ENCODE data around the gene TYRO3. TPM values are rescaled to one million over a fixed set of nuclear protein-coding genes. Genes with fewer than 3 reads are reported as not detected.
A peak's percentile ranks its signal among the peaks of the same experiment; 100 is the strongest.

The TYRO3 gene
- total RNA-seq (2022) (118 and 120 TPM in 2 replicates), Bru-seq, nascent RNA (percentile 68 among the genes with signal in this experiment), BruChase-seq, experiment 1, labeled RNA remaining after a 2-hour chase (percentile 73 among the genes with signal in this experiment), BruChase-seq, experiment 2, labeled RNA remaining after a 6-hour chase (percentile 85 among the genes with signal in this experiment)
- long read RNA-seq, full-length matches to known transcripts = 81 of 123 reads
- long read RNA-seq, partial matches to known transcripts = 25 of 123 reads
- long read RNA-seq, other reads (novel, unspliced or antisense) = 17 of 123 reads

- CTCF ChIA-PET = interaction anchor here (1.1 to 2.2 kb wide), 2 partner anchors 10 to 102 kb away, joined by 3 to 10 read pairs; partner anchors contain the start of gene MGA
- peak; percentile 72 to 81 for DNase-seq
- no TSS peak for BruUV-seq (replicated peaks)
- POLR2A ChIA-PET = interaction anchor here (0.6 to 1.5 kb wide), 2 partner anchors 10 to 937 kb away, joined by 3 to 6 read pairs; partner anchors contain the start of gene SNAP23
- H3K36me3 ChIP-seq (ENCODE audit: control insufficient read depth, insufficient read depth, low read length) = peaks cover 3% of the 10 kb centered on the region
- Mint-ChIP-seq H3K36me3 (ENCODE audit: insufficient read depth, unreplicated experiment) (peaks cover 27% of the 10 kb centered on the region), H3K27me3 (ENCODE audit: insufficient read depth, unreplicated experiment) (no peaks in the 10 kb centered on the region), H3K4me1 (ENCODE audit: low read depth, unreplicated experiment) (peaks cover 35% of the 10 kb centered on the region), H3K27ac (ENCODE audit: unreplicated experiment) (peak within 1 kb of the TSS; percentile 91), H3K9me3 (ENCODE audit: unreplicated experiment) (no peaks in the 10 kb centered on the region), H3K4me3 (ENCODE audit: unreplicated experiment) (peak within 1 kb of the TSS; percentile 94)
- intact Hi-C loops (cut with micrococcal nuclease; ENCODE audit: unreplicated experiment) = loop anchor here (1.0 to 5.0 kb wide), 3 partner anchors 10 to 214 kb away; partner anchors contain the start of gene MAPKBP1
- TF ChIP-seq, protein P1, sequence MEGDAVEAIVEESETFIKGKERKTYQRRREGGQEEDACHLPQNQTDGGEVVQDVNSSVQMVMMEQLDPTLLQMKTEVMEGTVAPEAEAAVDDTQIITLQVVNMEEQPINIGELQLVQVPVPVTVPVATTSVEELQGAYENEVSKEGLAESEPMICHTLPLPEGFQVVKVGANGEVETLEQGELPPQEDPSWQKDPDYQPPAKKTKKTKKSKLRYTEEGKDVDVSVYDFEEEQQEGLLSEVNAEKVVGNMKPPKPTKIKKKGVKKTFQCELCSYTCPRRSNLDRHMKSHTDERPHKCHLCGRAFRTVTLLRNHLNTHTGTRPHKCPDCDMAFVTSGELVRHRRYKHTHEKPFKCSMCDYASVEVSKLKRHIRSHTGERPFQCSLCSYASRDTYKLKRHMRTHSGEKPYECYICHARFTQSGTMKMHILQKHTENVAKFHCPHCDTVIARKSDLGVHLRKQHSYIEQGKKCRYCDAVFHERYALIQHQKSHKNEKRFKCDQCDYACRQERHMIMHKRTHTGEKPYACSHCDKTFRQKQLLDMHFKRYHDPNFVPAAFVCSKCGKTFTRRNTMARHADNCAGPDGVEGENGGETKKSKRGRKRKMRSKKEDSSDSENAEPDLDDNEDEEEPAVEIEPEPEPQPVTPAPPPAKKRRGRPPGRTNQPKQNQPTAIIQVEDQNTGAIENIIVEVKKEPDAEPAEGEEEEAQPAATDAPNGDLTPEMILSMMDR (IDR thresholded peaks at IDR 0.05; ENCODE audit: insufficient read depth in 1 of 2, low read depth in 1 of 2, low read length in 1 of 2, severe bottlenecking in 1 of 2, unreplicated experiment in 1 of 2) = no peak
- no peaks in the 10 kb centered on the region for H3K9me3 ChIP-seq
- H3K27me3 ChIP-seq (replicated peaks; ENCODE audit: control insufficient read depth, insufficient read depth, low read length) = no peaks in the 10 kb centered on the region
- peak within 1 kb of the TSS; percentile 56 for H3K4me3 ChIP-seq (ENCODE audit: low read depth, low read length)
- H3K4me1 ChIP-seq = peaks cover 45% of the 10 kb centered on the region
Observed at GRCh38 chr15:41558400-41559238, at the start of gene TYRO3. Gene TYRO3 (plus strand): TSS chr15:41559212. CDS start chr15:41559258, 46 bp downstream.

- H3K27ac Mint-ChIP-seq (ENCODE audit: unreplicated experiment) = no peak overlapping the region
- Histone ChIP-seq H3K4me1 (peaks cover 4% of the 10 kb centered on the region; the same call in 1 of the 2 replicates), H3K4me3 (ENCODE audit: low read depth, low read length) (peak overlapping the region; percentile 61), H3K27me3 (replicated peaks; ENCODE audit: control insufficient read depth, insufficient read depth, low read length) (no peaks in the 10 kb centered on the region), H3K36me3 (ENCODE audit: control insufficient read depth, insufficient read depth, low read length) (no peaks in the 10 kb centered on the region), H3K9me3 (no peaks in the 10 kb centered on the region)
- TF ChIP-seq, protein P1 (IDR thresholded peaks at IDR 0.05; ENCODE audit: insufficient read depth in 1 of 2, low read depth in 1 of 2, low read length in 1 of 2, severe bottlenecking in 1 of 2, unreplicated experiment in 1 of 2) = no peak
- ChIA-PET CTCF (interaction anchor here (1.1 to 1.9 kb wide), 2 partner anchors 15 to 45 kb away, joined by 3 to 6 read pairs; no protein-coding TSS in a partner anchor), POLR2A (no interaction called here)
- intact Hi-C loops (cut with micrococcal nuclease; ENCODE audit: unreplicated experiment) = no loop called here
- H3K9me3 Mint-ChIP-seq (ENCODE audit: unreplicated experiment) = no peaks in the 10 kb centered on the region
- DNase-seq = no peak
- H3K4me3 Mint-ChIP-seq (ENCODE audit: unreplicated experiment) = peak overlapping the region; percentile 71
- no peaks in the 10 kb centered on the region for H3K4me1 Mint-ChIP-seq (ENCODE audit: low read depth, unreplicated experiment)
- no peaks in the 10 kb centered on the region for H3K27me3 Mint-ChIP-seq (ENCODE audit: insufficient read depth, unreplicated experiment)
- no TSS peak for BruUV-seq (replicated peaks)
- H3K36me3 Mint-ChIP-seq (ENCODE audit: insufficient read depth, unreplicated experiment) = peaks cover 4% of the 10 kb centered on the region
Observed at GRCh38 chr15:41510728-41511127, 48.3 kb upstream of the TYRO3 start.

DNA sequence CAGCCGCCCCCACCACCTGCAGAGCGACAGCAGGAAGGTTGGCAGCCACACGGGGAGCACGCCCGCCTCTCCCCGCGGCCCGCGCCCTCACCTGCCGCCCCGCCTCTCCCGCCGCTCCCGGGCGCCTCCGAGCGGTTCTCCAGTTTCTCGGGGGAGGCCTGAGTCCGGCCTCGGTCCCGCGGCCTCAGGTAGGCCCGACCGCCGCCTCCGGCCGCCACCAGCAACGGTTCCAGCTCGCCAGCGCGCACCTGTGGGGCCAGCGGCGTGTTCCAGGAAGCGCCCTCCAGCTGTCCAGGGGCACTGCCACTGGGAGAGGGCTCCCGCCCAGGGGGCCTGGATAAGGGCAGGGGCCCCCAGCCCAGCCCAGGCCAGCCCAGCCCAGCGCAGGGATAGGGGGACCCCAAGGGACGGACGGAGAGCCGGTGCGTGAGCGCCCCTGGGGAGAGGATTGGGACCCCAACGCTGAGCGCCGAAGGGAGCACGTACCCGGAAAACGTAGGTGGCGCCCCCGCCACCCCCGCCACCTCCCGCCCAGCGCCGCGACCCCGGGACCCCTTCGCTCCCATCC is 47.6 kb upstream of the TYRO3 start:
- ChIA-PET CTCF (interaction anchor here (1.0 to 1.9 kb wide), 3 partner anchors 16 to 46 kb away, joined by 3 to 6 read pairs (median 3); no protein-coding TSS in a partner anchor), POLR2A (no interaction called here)
- no peak overlapping the region for H3K27ac Mint-ChIP-seq (ENCODE audit: unreplicated experiment)
- Histone ChIP-seq H3K36me3 (ENCODE audit: control insufficient read depth, insufficient read depth, low read length) (no peaks in the 10 kb centered on the region), H3K9me3 (no peaks in the 10 kb centered on the region), H3K4me1 (peaks cover 4% of the 10 kb centered on the region; the same call in 1 of the 2 replicates), H3K4me3 (ENCODE audit: low read depth, low read length) (peak overlapping the region; percentile 61), H3K27me3 (replicated peaks; ENCODE audit: control insufficient read depth, insufficient read depth, low read length) (no peaks in the 10 kb centered on the region)
- H3K4me1 Mint-ChIP-seq (ENCODE audit: low read depth, unreplicated experiment) = no peaks in the 10 kb centered on the region
- intact Hi-C loops (cut with micrococcal nuclease; ENCODE audit: unreplicated experiment) = no loop called here
- peaks cover 8% of the 10 kb centered on the region for H3K36me3 Mint-ChIP-seq (ENCODE audit: insufficient read depth, unreplicated experiment)
- BruUV-seq (replicated peaks) = no TSS peak
- H3K27me3 Mint-ChIP-seq (ENCODE audit: insufficient read depth, unreplicated experiment) = no peaks in the 10 kb centered on the region
- DNase-seq = peak in 1 of 2 experiments; percentile 74
- TF ChIP-seq, protein P1 (IDR thresholded peaks at IDR 0.05; ENCODE audit: insufficient read depth in 1 of 2, low read depth in 1 of 2, low read length in 1 of 2, severe bottlenecking in 1 of 2, unreplicated experiment in 1 of 2) = no peak
- H3K9me3 Mint-ChIP-seq (ENCODE audit: unreplicated experiment) = no peaks in the 10 kb centered on the region
- peak overlapping the region; percentile 71 for H3K4me3 Mint-ChIP-seq (ENCODE audit: unreplicated experiment)
